Type B pancreatic cell (in vitro differentiated cells): ENCODE data around the gene HPSE. TPM values are rescaled to one million over a fixed set of nuclear protein-coding genes. Genes with fewer than 3 reads are reported as not detected.

Experiments
- DNase-seq: peaks from one replicate; pipeline ENCODE4 v3.0.0; 2021; ENCODE audit warnings: mixed read lengths; ENCODE audit not compliant: unreplicated experiment; ENCODE audit errors: extremely low spot score
- H3K27ac Mint-ChIP-seq: 2 replicates; pipeline ENCODE4 v1.8.0; 2021; ENCODE audit warnings: mild to moderate bottlenecking, mixed read lengths
- H3K27me3 Mint-ChIP-seq: 2 replicates; pipeline ENCODE4 v1.8.0; 2021; ENCODE audit warnings: mixed read lengths
- H3K36me3 Mint-ChIP-seq: 2 replicates; pipeline ENCODE4 v1.8.0; 2021; ENCODE audit warnings: mixed read lengths
- H3K4me1 Mint-ChIP-seq: one replicate; pipeline ENCODE4 v1.8.0; 2021; ENCODE audit warnings: mixed read lengths; ENCODE audit not compliant: unreplicated experiment
- H3K4me3 Mint-ChIP-seq: 2 replicates; pipeline ENCODE4 v1.8.0; 2021; ENCODE audit warnings: mild to moderate bottlenecking, mixed read lengths
- H3K9me3 Mint-ChIP-seq: 2 replicates; pipeline ENCODE4 v1.8.0; 2021; ENCODE audit warnings: mixed read lengths
- CTCF ChIP-seq: fragments of 200-600 bp; sonication (generic); conservative IDR thresholded peaks from 2 replicates; pipeline ENCODE4 v1.5.0; 2021; ENCODE audit warnings: antibody characterized with exemption, mild to moderate bottlenecking
- total RNA-seq: library from RNA; stranded (reverse); gene quantifications from 2 replicates; pipeline ENCODE4 v1.2.1, GENCODE V29; 2021; ENCODE audit warnings: low replicate concordance

HPSE gene
- total RNA-seq, 1 donor from 2014 or later = 17.6 TPM

- Mint-ChIP-seq H3K9me3 (peaks cover 2% of the 10 kb centered on the region), H3K4me1 (peaks cover 6% of the 10 kb centered on the region), H3K4me3 (no peak overlapping the region), H3K27me3 (no peaks in the 10 kb centered on the region), H3K27ac (no peak overlapping the region), H3K36me3 (peaks cover 3% of the 10 kb centered on the region)
- DNase-seq = no peak
- TF ChIP-seq CTCF = no peak
These were observed 37.3 kb upstream of the HPSE start for GRCh38 chr4:83371936-83372335.

GRCh38 chr4:83371235-83371634, 36.6 kb upstream of the HPSE start:
- H3K4me3 Mint-ChIP-seq = no peak overlapping the region
- no peak for DNase-seq
- peaks cover 6% of the 10 kb centered on the region for H3K4me1 Mint-ChIP-seq
- no peaks in the 10 kb centered on the region for H3K9me3 Mint-ChIP-seq
- H3K36me3 Mint-ChIP-seq = peaks cover 2% of the 10 kb centered on the region
- H3K27me3 Mint-ChIP-seq = no peaks in the 10 kb centered on the region
- H3K27ac Mint-ChIP-seq = no peak overlapping the region
- no peak for TF ChIP-seq CTCF

- Mint-ChIP-seq H3K27ac (no peak overlapping the region), H3K36me3 (no peaks in the 10 kb centered on the region), H3K4me3 (no peak overlapping the region), H3K9me3 (no peaks in the 10 kb centered on the region), H3K27me3 (no peaks in the 10 kb centered on the region), H3K4me1 (peaks cover 6% of the 10 kb centered on the region)
- no peak for DNase-seq
- no peak for TF ChIP-seq CTCF
These were observed 35.9 kb upstream of the HPSE start for GRCh38 chr4:83370640-83370906.

GRCh38 chr4:83369831-83370639, 35.4 kb upstream of the HPSE start:
- no peak for DNase-seq
- Mint-ChIP-seq H3K36me3 (no peaks in the 10 kb centered on the region), H3K9me3 (no peaks in the 10 kb centered on the region), H3K4me3 (no peak overlapping the region), H3K4me1 (peaks cover 6% of the 10 kb centered on the region), H3K27me3 (no peaks in the 10 kb centered on the region), H3K27ac (no peak overlapping the region)
- no peak for TF ChIP-seq CTCF

- no peak for TF ChIP-seq CTCF
- H3K27ac Mint-ChIP-seq = no peak overlapping the region
- no peaks in the 10 kb centered on the region for H3K27me3 Mint-ChIP-seq
- no peaks in the 10 kb centered on the region for H3K36me3 Mint-ChIP-seq
- no peak for DNase-seq
- H3K4me3 Mint-ChIP-seq = no peak overlapping the region
- no peaks in the 10 kb centered on the region for H3K9me3 Mint-ChIP-seq
- peaks cover 6% of the 10 kb centered on the region for H3K4me1 Mint-ChIP-seq
These were observed 29.7 kb upstream of the HPSE start for GRCh38 chr4:83364312-83364711.
